GM10266 (cell line): Measurements from ENCODE around the gene CCDC149.

Experiments
- DNase-seq: peaks from one replicate; pipeline ENCODE4 v3.0.0; 2012; ENCODE audit errors: extremely low spot score
- CTCF ChIP-seq: IDR thresholded peaks from 2 replicates; pipeline ENCODE4 v1.5.1; 2012; ENCODE audit warnings: mild to moderate bottlenecking, low read depth; ENCODE audit not compliant: control insufficient read depth, insufficient read depth; ENCODE audit errors: missing control alignments

The CCDC149 gene

GRCh38 chr4:24856586-24856985 is 56.3 kb downstream of the CCDC149 start:
- no peak for TF ChIP-seq CTCF
- DNase-seq: peak; percentile 52

GRCh38 chr4:24855741-24856140 is 57.1 kb downstream of the CCDC149 start:
- TF ChIP-seq CTCF: no peak
- DNase-seq: no peak

GRCh38 chr4:24853142-24853541 is 59.7 kb downstream of the CCDC149 start:
- TF ChIP-seq CTCF: no peak
- DNase-seq: no peak

- no peak for TF ChIP-seq CTCF
- DNase-seq: no peak
Observed at GRCh38 chr4:24850674-24851073, 62.2 kb downstream of the CCDC149 start.

- no peak for DNase-seq
- no peak for TF ChIP-seq CTCF
Observed at GRCh38 chr4:24849756-24850155, 63.1 kb downstream of the CCDC149 start.

GRCh38 chr4:24849351-24849750 is 63.5 kb downstream of the CCDC149 start:
- no peak for DNase-seq
- no peak for TF ChIP-seq CTCF

- DNase-seq: no peak
- no peak for TF ChIP-seq CTCF
Observed at GRCh38 chr4:24846716-24847115, 66.1 kb downstream of the CCDC149 start.

GRCh38 chr4:24845902-24846301 is 66.9 kb downstream of the CCDC149 start:
- no peak for TF ChIP-seq CTCF

More at GRCh38 chr4:24845902-24846301, 66.9 kb downstream of the CCDC149 start:
- DNase-seq: no peak
